B cell (primary cell): ENCODE data around the gene ITGB7. TPM values are rescaled to one million over a fixed set of nuclear protein-coding genes. Genes with fewer than 3 reads are reported as not detected.
A peak's percentile ranks its signal among the peaks of the same experiment; 100 is the strongest.

ENCODE experiments used
- ATAC-seq: fragments of 200-7000 bp; cut with Tn5 transposase; one replicate; pipeline ENCODE4 v1.10.0; 2021; ENCODE audit warnings: low read depth, mild to moderate bottlenecking, moderate number of reproducible peaks, moderate library complexity
- CTCF ChIA-PET: fragments of 350-600 bp; sonication (Branson Sonifier 250); formaldehyde crosslinking; loops from one replicate; lab custom pipeline; 2021; ENCODE audit warnings: antibody characterized with exemption, inconsistent platforms; lab: Charles Lee
- POLR2A ChIA-PET: fragments of 350-600 bp; sonication (Branson Sonifier 250); formaldehyde crosslinking; loops from one replicate; lab custom pipeline; 2021; ENCODE audit warnings: antibody characterized with exemption; lab: Charles Lee
- DNase-seq: peaks from one replicate; pipeline ENCODE4 v3.0.0; 2013
- H2AFZ ChIP-seq: 2 replicates; pipeline ENCODE4 v1.6.1; 2012; ENCODE audit warnings: mild to moderate bottlenecking, low read depth, low read length; ENCODE audit not compliant: insufficient read depth, poor library complexity, severe bottlenecking
- H3K27ac ChIP-seq, 2 donors: 1 replicate in 1 of 2; 2 replicates in 1 of 2; pipeline ENCODE4 v1.5.1; 2012 to 2013; ENCODE audit warnings: low read length in 2 of 2, mild to moderate bottlenecking in 2 of 2, moderate library complexity in 1 of 2
- H3K27me3 ChIP-seq, 4 experiments: fragments of 200-600 bp in 1 of 4; sonication (generic) in 1 of 4; replicated peaks in 1 of 4; 1 replicate in 2 of 4; 2 replicates in 2 of 4; pipeline versions ENCODE4 v1.6.1 to v1.7.0; 2013 to 2016; ENCODE audit warnings: low read length in 3 of 4, mild to moderate bottlenecking in 2 of 4, mixed read lengths in 1 of 4, moderate library complexity in 1 of 4; ENCODE audit not compliant: insufficient read depth in 4 of 4, control insufficient read depth in 3 of 4; ENCODE audit errors: control extremely low read depth in 1 of 4
- H3K36me3 ChIP-seq, 2 experiments: replicated peaks in 1 of 2; 1 replicate in 1 of 2; 2 replicates in 1 of 2; pipeline versions ENCODE4 v1.6.1 to v1.7.1; 2013; ENCODE audit warnings: low read length in 1 of 2; ENCODE audit not compliant: insufficient read depth in 2 of 2, control insufficient read depth in 1 of 2; ENCODE audit errors: control extremely low read depth in 1 of 2, extremely low read depth in 1 of 2
- H3K4me1 ChIP-seq, 2 donors: fragments of 200-600 bp in 1 of 2; sonication (generic) in 1 of 2; 1 replicate in 1 of 2; 2 replicates in 1 of 2; pipeline versions ENCODE4 v1.5.1 to v1.6.1; 2013 to 2017; ENCODE audit warnings: low read length in 2 of 2; ENCODE audit not compliant: control insufficient read depth in 2 of 2, insufficient read depth in 2 of 2
- H3K4me2 ChIP-seq: replicated peaks from 2 replicates; pipeline ENCODE3; 2012; ENCODE audit warnings: mild to moderate bottlenecking, low read depth, low read length; ENCODE audit not compliant: poor library complexity, severe bottlenecking
- H3K4me3 ChIP-seq, 5 experiments: fragments of 200-600 bp in 1 of 5; sonication (generic) in 1 of 5; 1 replicate in 3 of 5; 2 replicates in 2 of 5; pipeline versions ENCODE4 v1.5.1 to v1.7.0; 2011 to 2016; ENCODE audit warnings: low read length in 4 of 5, mild to moderate bottlenecking in 4 of 5, low read depth in 2 of 5, control low read depth in 1 of 5, moderate library complexity in 1 of 5; ENCODE audit not compliant: insufficient read depth in 1 of 5; ENCODE audit errors: control extremely low read depth in 1 of 5, extremely low read depth in 1 of 5
- H3K79me2 ChIP-seq: fragments of 200-600 bp; sonication (generic); one replicate; pipeline ENCODE4 v1.6.0; 2016; ENCODE audit warnings: low read length; ENCODE audit not compliant: control insufficient read depth, insufficient read depth
- H3K9ac ChIP-seq: fragments of 200-600 bp; sonication (generic); 2 replicates; pipeline ENCODE4 v1.6.1; 2017; ENCODE audit warnings: mild to moderate bottlenecking, low read length, moderate library complexity
- H3K9me3 ChIP-seq, 3 donors: one replicate each; pipeline versions ENCODE4 v1.6.1 to v1.7.1; 2013; ENCODE audit warnings: low read length in 2 of 3; ENCODE audit not compliant: control insufficient read depth in 2 of 3, insufficient read depth in 1 of 3; ENCODE audit errors: control extremely low read depth in 1 of 3
- H4K20me1 ChIP-seq: 2 replicates; pipeline ENCODE4 v1.6.0; 2012; ENCODE audit warnings: mild to moderate bottlenecking, low read length; ENCODE audit not compliant: insufficient read depth, control insufficient read depth, poor library complexity, severe bottlenecking
- H3K27ac Mint-ChIP-seq: one replicate; pipeline ENCODE4 v1.8.0; 2021; ENCODE audit warnings: mixed read lengths
- H3K27me3 Mint-ChIP-seq: one replicate; pipeline ENCODE4 v1.8.0; 2021; ENCODE audit warnings: mixed read lengths
- H3K4me1 Mint-ChIP-seq: one replicate; pipeline ENCODE4 v1.8.0; 2021; ENCODE audit warnings: mixed read lengths
- H3K4me3 Mint-ChIP-seq: one replicate; pipeline ENCODE4 v1.8.0; 2021; ENCODE audit warnings: mixed read lengths
- H3K9me3 Mint-ChIP-seq: one replicate; pipeline ENCODE4 v1.8.0; 2022; ENCODE audit warnings: mixed read lengths; ENCODE audit not compliant: insufficient read depth
- CTCF ChIP-seq: fragments of 200-600 bp; IDR thresholded peaks from one replicate; pipeline ENCODE4 v1.8.0; 2022; ENCODE audit warnings: antibody characterized with exemption, mild to moderate bottlenecking
- EZH2 ChIP-seq: IDR thresholded peaks from 2 replicates; pipeline ENCODE4 v1.6.1; 2012; ENCODE audit warnings: borderline replicate concordance, low read depth, mild to moderate bottlenecking, moderate library complexity, low read length; ENCODE audit not compliant: insufficient read depth, poor library complexity, severe bottlenecking
- WGBS: methylation state at CpG from one replicate; pipeline ENCODE4 v1.1.5; 2013; ENCODE audit warnings: missing lambda C conversion rate; ENCODE audit not compliant: insufficient coverage; 5-methylcytosine and 5-hydroxymethylcytosine counted together
- intact Hi-C: fragments of 100-400 bp; cut with micrococcal nuclease; formaldehyde crosslinking; loops from one replicate; pipeline ENCODE4 v1.10.0; 2022
- polyA plus RNA-seq: library from polyadenylated mRNA; depleted of rRNA; stranded (reverse); fragments of >200 nt; gene quantifications from 2 replicates; pipeline ENCODE4 v1.2.3, GENCODE V29; 2012
- total RNA-seq, 2 donors: library from RNA; stranded (reverse); fragments of 120-200 nt in 1 of 2; gene quantifications; 1 replicate in 1 of 2; 2 replicates in 1 of 2; pipeline versions ENCODE4 v1.2.3 to v1.2.4, GENCODE V29; 2013 to 2022

ITGB7 gene
- total and polyA plus RNA-seq, 2 donors (not counting 1 experiment from before 2014, with no cell fraction given) = 199 to 265 TPM

GRCh38 chr12:53241623-53242412 lies 34.8 kb upstream of the ITGB7 start:
- Histone ChIP-seq H2AFZ (no peak overlapping the region), H3K9me3 (no peaks in the 10 kb centered on the region), H4K20me1 (no peaks in the 10 kb centered on the region), H3K9ac (no peak overlapping the region), H3K27me3 (peaks cover 0 to 4% (median 0%) of the 10 kb centered on the region in 4 experiments), H3K36me3 (no peaks in the 10 kb centered on the region), H3K4me1 (peaks cover 11 to 16% of the 10 kb centered on the region in 2 donors), H3K27ac (no peak overlapping the region), H3K4me3 (no peak overlapping the region), H3K79me2 (no peaks in the 10 kb centered on the region), H3K4me2 (no peak overlapping the region)
- no peak for ATAC-seq
- Mint-ChIP-seq H3K4me3 (no peak overlapping the region), H3K27me3 (peaks cover 8% of the 10 kb centered on the region), H3K9me3 (no peaks in the 10 kb centered on the region), H3K4me1 (peaks cover 23% of the 10 kb centered on the region), H3K27ac (peak overlapping the region; percentile 26)
- 94% methylated on average over 11 of the region's 11 CpGs for WGBS
- TF ChIP-seq CTCF (no peak), EZH2 (no peak)
- intact Hi-C loops = no loop called here
- no peak for DNase-seq
- ChIA-PET CTCF (interaction anchor here (2.1 kb wide), 1 partner anchor 28 kb away, joined by 7 read pairs; no protein-coding TSS in a partner anchor), POLR2A (interaction anchor here (2.1 kb wide), 1 partner anchor 22 kb away, joined by 5 read pairs; no protein-coding TSS in a partner anchor)

GRCh38 chr12:53239643-53240258 lies 32.7 kb upstream of the ITGB7 start:
- Mint-ChIP-seq H3K4me1 (peaks cover 40% of the 10 kb centered on the region), H3K4me3 (no peak overlapping the region), H3K27me3 (peaks cover 8% of the 10 kb centered on the region), H3K9me3 (no peaks in the 10 kb centered on the region), H3K27ac (no peak overlapping the region)
- H4K20me1 ChIP-seq = no peaks in the 10 kb centered on the region
- WGBS = 96% methylated on average over 10 of the region's 10 CpGs
- no peak overlapping the region for H3K27ac ChIP-seq
- no peak for TF ChIP-seq EZH2
- no peak for TF ChIP-seq CTCF
- no peak overlapping the region for H3K4me2 ChIP-seq
- DNase-seq (no peak), ATAC-seq (no peak)
- H2AFZ ChIP-seq = no peak overlapping the region
- H3K79me2 ChIP-seq = no peaks in the 10 kb centered on the region
- no peak overlapping the region for H3K4me3 ChIP-seq
- intact Hi-C loops = no loop called here
- POLR2A ChIA-PET = interaction anchor here (0.7 kb wide), 1 partner anchor 16 kb away, joined by 6 read pairs; no protein-coding TSS in a partner anchor
- peaks cover 0 to 3% (median 0%) of the 10 kb centered on the region in 3 donors for H3K9me3 ChIP-seq
- H3K9ac ChIP-seq = no peak overlapping the region
- H3K27me3 ChIP-seq = peaks cover 0 to 4% (median 0%) of the 10 kb centered on the region in 4 experiments
- no peaks in the 10 kb centered on the region for H3K36me3 ChIP-seq
- CTCF ChIA-PET = interaction anchor here (0.6 to 1.3 kb wide), 3 partner anchors 27 to 211 kb away, joined by 3 read pairs; no protein-coding TSS in a partner anchor
- H3K4me1 ChIP-seq = peaks cover 26 to 34% of the 10 kb centered on the region in 2 donors
